Activated CD4-positive, alpha-beta T cell treated with anti-CD3 and anti-CD28 coated beads, Interleukin-2, amount 50 U/mL, for 48 hours (primary cell): ENCODE measurements around the gene ROGDI.

Experiments used
- DNase-seq, 2 experiments: peaks; one replicate each; pipeline ENCODE4 v3.0.0-alpha.2; 2020

The ROGDI gene

DNA sequence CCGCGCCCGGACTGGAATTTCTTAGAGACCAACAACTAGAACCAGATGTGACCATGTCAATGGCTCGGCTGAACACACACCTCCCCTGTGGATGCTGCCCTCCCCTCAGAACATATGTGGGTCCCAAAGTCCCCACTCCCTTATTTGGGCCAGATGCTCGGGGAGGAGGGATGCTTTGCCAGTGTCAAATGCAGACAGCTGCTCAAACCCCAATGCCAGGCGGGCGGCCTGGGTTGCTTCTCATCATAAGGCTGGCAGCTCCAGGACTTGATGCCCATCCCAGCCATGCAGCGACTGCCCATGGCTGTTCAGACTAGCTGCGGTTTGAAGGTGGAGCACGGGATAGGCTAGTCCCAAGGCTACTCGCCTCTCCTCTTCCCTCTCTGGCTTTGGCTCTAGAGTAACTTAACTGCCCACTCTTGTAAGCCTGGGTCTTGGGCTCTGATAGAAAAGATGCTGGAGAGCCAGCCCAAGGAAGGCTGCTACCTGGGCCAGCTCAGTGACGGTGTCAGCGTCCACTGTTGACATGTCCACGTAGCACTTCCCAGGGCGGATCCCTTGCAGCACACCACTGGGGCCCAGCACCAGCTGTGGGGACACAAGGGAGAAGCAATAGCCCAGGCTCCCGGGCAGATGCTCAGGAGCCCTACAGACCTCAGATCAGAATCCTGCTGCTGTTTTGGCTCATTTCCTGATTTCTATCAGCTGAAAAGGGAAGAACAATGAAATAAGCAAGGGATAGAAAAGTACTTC lies 11.0 kb upstream of the ROGDI start:
- no peak for DNase-seq

DNA sequence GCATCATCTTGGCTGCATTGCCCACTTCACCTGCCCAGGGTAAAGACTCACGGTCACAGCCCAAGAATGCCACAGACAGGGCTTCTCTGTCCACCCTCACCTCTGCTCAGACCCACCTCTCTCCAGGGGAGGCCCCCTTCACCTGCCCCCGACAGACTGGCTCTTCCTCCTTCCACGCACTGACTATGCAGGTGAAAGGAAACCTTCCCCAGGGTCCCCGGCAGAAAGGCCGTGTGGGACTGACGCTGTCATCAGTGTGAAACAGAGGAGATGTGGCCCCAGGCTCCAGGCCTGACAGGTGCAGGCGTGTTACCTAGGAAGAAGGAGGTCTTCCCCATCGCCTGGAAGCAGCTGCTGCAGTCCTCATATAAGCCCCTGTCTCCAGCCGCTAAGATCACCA lies 9.3 kb upstream of the ROGDI start:
- no peak for DNase-seq

DNA sequence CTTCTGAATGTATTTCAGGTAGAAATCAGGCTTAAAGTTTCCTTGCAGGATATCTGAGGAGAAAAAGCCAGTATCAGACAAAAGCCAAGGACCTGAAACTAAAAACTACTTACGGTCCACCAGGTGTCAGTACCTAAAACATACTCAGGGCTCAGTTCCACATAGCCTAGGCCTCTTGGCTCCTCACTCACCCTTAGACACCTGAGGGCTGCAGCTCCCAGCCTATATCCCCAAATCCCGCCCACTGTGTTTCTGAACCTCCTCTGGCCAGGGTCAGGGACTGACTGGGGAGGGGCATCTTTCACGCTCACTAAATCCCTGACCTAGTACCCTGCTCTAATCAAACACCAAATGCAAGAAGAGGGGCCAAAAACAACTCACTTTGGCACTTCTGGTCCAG lies 8.8 kb upstream of the ROGDI start:
- no peak for DNase-seq

DNA sequence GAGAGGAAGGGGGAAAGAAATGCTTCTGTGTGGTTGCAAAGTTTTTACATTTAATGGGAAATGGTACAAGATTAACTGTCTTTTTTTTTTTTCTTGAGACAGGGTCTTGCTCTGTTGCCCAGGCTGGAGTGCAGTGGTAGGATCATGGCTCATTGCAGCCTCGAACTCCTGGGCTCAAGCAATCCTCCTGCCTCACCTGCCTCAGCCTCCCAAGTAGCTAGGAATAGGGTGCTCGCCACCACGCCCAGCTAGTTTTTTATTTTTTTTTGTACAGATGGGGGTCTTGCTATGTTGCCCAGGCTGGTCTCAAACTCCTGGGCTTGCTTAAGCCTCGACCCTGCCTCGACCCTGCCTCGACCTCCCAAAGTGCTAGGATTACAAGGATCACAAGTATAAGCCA lies 3.8 kb upstream of the ROGDI start:
- DNase-seq = no peak

DNA sequence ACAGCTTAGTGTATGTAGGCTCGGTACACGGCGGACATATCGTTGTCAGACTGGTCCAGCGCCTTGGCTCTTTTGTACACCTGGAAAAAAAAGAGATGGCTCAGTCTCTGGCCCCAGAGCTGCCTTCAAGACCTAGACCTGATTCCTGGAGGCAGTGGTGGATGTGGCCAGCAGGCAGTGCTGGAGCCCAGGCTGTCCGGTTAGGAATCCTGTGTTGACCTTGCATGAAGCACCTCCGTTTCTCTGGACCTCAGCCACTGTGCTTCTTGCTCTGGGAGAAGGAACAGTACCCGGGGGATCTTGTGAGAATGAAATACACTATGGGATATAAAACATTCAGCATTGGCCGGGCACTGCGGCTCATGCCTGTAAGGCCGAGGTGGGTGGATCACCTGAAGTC lies 2.8 kb upstream of the ROGDI start:
- DNase-seq = no peak

DNA sequence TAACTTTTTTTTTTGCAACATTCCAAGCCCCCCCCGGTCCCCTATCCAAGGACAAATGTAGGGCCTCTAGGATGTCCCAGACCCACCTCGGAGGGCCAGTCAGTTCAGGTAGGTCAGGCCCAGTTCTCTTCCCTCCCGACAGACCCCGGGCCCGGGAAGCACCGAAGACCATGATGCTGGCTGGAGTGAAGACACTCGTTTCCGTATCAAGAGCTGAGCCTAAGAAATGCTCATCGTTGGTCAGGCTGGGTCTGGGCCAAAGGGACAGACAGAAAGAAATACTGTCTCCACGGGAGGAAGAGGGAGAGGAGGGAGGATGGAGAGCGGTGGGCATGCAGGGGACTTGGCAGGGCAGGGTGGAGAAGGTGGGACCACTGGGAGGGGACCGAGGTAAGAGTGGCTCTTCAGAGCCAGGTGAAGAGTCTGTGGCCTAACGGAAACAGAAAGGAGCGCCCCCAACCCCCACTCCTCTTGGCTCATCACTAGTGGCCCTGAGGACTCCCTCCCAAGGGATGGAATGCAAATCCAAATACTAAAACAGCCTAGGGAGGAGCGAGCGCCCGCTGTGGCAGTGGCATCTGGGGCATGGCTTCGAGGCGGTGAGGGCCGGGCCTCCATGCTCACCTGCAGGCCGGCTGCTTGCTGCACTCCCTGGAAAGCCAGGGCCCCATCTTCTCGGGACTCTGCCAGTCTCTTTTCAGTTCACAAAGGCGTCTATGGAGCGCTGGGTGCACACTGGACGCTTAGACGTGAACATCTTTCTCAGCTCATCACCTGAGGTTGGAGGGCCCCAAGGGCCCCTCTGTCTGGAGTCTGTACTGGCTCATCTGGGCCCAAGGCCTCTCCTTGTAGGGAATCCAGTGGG lies 1.7 kb upstream of the ROGDI start:
- DNase-seq = no peak

- no peak for DNase-seq
Measured at GRCh38 chr16:4803401-4803844, 990 bp upstream of the ROGDI start.

DNA sequence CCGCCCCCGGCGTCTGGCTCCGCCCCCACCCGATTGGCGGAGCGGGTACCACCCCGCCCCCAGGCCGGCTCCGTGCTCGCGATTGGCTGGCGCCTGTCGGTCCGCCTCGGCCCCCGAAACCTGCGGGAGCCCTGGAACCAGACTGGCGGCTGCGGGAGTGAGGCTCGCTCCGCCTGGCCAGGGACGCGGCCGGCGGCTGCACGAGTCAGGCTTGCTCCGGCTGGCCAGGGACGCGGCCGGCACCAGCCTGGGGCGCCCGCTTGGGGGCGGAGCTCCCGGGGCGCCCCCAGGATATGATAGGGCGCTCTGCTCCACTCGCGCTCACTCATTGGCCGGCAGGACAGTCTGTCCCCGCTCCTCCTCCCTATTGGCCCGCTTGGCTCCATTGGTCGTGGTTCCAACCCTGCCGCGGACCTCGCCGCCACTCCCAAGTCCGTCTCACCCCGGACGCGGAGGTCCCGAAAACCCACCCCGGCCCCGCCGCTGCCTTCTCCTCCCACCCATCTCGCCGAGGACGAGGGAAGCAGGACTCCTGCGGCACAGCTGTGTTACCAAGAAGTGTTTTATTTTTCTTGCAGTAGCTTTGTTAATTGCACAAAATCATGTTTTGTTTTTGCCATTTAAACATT lies 340 bp upstream of the ROGDI start:
- DNase-seq = peak; percentile 90 to 91

DNA sequence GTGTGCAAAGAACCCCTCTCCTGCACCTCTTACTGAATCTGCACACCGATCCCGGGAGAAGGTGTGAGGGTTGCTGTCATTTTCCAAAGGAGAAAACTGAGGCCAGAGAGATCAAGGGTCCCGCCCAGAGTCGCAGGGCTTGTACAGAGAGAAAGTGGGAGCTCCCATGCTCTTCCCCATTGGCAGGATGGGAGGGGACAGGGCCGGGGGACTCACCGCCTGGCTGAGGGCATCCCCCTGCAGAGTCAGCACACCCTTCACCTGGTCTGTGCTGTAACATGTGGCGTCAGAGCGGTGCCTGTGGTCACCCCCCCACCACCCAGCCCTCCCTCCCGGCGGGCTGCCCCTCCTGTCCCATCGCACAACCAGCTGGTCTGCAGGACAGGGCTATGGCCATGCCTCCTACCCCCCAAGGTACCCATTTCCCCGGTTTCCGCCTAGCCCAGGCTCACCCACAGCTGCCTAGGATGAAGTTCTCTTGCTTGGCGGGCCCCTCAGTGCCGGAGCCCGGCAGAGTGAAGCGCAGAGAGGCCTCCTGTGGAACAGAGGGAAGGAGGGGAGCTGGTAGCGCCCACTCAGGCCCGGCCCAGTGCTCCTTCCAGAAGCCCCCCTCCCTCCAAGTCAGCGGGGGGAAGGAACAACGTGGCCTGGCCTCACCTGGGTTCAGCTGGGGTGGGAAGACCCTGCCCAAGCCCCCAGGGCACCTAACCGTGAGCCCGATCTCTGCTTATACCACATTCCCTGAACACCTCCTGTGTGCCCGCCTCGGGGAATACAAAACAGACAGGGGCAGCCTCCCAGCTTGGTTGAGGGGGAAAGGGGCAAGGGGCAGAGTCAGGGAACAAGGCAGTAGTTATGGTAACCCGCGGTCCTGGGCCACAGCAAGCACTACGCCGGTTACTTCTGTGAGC lies 1.1 kb downstream of the ROGDI start:
- DNase-seq = peak in 1 of 2 experiments; percentile 11

GRCh38 chr16:4800290-4801041 lies 2.0 kb downstream of the ROGDI start:
- DNase-seq = no peak

GRCh38 chr16:4799171-4799855 lies 3.1 kb downstream of the ROGDI start:
- DNase-seq = no peak

DNA sequence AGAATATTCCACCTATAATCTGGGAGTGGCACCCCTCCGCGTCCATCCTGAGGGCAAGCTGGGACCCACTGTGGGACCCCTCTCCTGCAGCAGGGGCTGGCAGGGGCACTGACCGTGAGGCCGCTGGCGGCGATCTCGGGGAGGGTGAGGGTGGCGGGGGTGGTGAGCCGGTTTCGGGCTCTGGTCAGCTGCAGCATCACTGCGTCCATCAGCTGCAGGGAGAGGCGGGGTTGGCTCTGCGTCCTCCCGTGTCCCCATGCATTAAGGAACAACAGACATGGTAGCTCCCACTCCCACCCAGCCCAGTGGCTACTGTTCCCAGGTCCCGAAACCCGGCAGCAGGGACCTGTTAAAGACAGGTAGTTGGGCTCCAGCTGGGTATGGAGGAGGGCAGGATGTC lies 4.0 kb downstream of the ROGDI start:
- no peak for DNase-seq

DNA sequence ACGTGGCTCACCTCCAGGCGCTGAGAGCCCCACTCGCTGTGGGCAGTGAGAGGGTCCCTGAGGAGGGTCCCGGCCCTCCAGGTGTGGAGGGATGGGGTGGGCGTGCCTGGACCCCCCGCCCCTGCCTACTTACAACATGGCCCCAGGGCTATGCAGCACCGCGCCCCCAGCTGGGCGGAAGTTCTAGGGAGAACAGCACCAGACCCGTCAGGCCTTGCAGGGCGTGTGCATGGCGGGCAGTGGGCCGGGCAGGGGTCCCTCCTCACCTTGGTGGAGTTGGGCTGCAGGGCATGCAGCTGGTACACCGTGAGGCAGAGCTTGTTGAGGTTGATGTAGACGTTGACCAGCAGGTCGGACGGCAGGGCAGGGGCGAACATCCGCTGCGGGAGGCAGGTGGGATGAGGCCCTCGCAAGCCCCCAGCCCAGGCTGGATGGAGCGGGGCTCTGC lies 4.6 kb downstream of the ROGDI start:
- no peak for DNase-seq

GRCh38 chr16:4796982-4797804 lies 5.2 kb downstream of the ROGDI start:
- DNase-seq = no peak

- DNase-seq = no peak
Measured at GRCh38 chr16:4795828-4796572, 6.4 kb downstream of the ROGDI start.

GRCh38 chr16:4795181-4795827 lies 7.1 kb downstream of the ROGDI start, which contains the start of gene SMIM22:
SMIM22 (plus strand) TSS chr16:4795369; CDS start chr16:4795735, 366 bp downstream.
- DNase-seq = no peak

DNA sequence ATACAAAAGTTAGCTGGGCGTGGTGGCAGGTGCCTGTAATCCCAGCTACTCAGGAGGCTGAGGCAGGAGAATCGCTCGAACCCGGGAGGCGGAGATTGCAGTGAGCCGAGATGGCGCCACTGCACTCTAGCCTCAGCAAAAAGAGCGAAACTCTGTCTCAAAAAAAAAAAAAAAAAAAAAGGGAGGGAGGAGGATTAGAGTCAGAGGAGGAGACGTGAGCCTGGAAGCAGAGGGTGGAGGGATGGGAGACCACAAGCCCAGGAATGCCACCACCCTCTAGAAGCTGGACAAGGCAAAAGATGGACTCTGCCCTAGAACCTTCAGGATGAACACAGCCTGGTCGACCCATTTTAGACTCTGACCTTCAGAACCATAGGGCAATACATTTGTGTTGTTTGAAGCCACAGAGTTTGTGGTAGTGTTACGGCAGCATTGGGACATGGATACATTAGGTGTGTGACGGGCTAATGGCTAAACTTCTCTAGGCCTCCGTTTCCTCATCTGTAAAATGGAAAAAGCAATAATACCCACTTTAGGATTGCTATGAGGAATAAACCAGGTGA lies 9.4 kb downstream of the ROGDI start:
- no peak for DNase-seq

DNA sequence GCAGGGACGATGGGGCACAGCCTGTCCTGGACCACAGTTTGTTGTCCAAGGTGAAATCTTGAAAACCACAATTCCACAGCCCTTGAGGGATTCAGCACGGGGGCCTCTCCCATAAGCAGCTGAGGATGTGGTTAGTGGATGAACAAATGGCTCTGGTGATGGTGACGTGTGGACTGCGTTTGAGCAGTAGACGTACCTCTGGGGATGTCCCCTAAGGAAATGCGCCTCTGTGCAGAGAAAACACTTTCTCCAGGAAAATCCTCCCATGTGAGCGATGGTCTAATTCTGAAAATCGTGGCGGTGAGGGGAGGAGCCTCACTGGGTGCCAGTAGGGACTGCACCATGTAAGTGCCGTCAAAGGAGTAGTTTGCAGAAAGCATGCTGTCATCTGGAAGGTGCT lies 11.6 kb downstream of the ROGDI start:
- no peak for DNase-seq
